HG03135 (cell line): Measurements from ENCODE around the gene SPATA3.

Source experiments
- ATAC-seq: cut with Tn5 transposase; IDR thresholded peaks from one replicate; pipeline ENCODE4 v1.9.1; 2021; ENCODE audit warnings: mild to moderate bottlenecking, moderate library complexity; ENCODE audit not compliant: unreplicated experiment

SPATA3 gene

GRCh38 chr2:231047923-231048915 is 52.3 kb downstream of the SPATA3 start:
- no peak for ATAC-seq

GRCh38 chr2:231049286-231050017 is 53.5 kb downstream of the SPATA3 start:
- no peak for ATAC-seq

GRCh38 chr2:231050018-231050901 is 54.3 kb downstream of the SPATA3 start:
- no peak for ATAC-seq

DNA sequence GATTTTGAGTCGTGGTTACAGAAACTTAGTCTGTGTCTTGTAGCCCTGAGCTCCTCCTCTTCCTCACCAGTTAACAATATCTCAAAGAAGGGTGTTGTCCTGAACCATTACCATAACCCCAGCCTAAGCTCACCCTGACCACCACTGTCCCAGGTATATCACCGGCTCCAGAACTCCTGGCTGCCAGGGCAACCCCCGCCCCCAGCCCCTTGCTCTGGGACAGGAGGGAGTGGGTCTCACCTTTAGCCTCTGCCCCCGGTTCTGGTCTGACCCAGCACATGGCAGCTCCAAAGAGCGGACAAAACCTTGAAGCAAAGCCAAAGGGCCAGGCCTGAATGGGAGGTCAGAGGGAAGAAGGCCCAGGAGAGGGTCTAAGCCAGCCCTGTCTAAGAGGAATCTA is 55.2 kb downstream of the SPATA3 start:
- ATAC-seq = no peak

DNA sequence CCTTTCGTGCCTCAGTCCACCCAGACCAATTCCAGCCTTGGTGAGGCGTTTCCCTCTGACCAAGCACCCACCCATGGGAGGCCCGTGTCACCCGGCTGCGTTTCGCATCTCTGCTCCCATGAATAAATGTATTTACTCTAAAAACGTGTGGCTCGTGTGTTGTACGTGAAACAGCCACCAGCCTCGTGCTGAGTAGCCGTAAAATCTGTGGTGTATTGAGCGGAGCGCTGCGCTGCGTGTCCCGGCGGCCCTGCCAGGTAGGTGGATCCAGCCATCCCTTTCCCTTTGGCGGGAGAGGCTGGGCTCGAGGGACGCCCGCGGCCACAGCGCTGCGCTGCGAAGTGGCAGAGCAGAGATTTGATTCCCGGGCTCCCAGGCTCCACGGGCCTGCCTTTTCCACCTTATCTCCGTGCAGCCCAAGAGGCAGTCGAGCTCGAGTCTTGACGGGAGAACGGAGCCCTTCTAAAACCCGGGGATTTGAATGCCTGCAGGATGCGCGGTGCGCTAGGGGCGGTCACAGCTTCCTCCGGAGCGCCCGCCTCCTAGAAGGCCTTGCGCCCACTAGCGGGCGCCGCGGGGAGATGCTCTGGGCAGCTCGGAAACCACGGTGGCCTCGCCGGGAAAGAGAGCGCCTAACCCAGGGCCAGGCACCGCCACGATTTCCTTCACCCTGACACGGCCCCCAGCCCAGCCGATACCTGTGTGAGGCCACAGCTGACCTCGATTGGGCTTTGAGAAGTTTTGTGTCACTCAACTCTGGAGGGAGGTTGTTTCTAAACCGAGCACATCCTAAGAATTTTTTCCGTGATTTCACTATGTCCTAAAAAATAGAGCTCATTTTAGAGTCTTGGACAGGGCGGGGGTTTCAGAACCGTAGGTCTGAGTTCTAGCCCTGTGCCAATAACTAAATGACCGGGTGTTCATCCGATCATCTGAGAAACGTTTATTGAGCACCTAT is 56.9 kb downstream of the SPATA3 start:
- ATAC-seq = peak; percentile 64

DNA sequence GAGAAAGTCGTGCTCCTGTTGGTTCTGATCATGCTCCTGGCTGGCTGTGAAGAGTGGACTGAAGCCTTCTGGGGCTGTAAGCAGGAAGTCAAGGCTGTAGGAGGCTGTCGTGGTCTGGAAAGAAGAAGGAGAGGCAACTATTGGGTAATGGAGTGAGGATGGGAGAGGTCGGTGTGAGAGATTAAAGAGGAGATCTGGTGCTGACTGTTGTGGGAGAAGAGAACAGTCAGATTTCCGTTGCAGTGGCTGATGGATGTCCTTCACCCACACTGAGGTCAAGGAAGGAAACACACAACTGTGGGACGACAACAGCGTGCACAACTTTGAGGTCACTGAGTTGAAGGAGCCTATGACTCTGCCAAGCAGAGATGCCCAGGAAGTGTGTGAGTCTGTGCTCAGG is 57.9 kb downstream of the SPATA3 start:
- no peak for ATAC-seq

GRCh38 chr2:231056453-231057416 is 60.8 kb downstream of the SPATA3 start, which contains the start of gene PSMD1:
TSS of gene PSMD1 (plus strand) at chr2:231056867. CDS start at chr2:231057026, 159 bp downstream.
- ATAC-seq = peak; percentile 78

DNA sequence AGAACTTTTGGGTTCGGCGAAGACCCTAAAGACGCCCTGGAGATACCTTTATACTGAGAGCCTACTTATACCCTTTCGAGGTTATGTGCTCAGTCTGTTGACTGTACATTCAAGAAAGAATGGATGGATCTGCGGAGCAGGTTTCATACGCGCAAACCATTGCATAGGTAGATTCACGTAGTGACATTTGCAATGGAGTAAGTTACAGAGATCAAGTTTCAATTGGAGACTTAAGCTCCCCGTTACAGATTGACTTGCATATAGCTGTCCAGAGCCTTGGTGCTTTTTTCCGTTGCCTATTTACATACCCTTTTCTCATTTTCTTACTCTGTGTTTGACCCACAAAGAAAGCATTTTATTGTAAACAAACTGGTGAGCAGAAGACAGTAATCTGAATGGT is 61.7 kb downstream of the SPATA3 start:
- no peak for ATAC-seq
